Measurements from ENCODE around the gene ATM. TPM values are rescaled to one million over a fixed set of nuclear protein-coding genes. Genes with fewer than 3 reads are reported as not detected.

The ATM gene
- total and polyA plus RNA-seq, 8 donors, result 3.1 to 518 (median 117) TPM

GRCh38 chr11:108224911-108225786, 2.3 kb downstream of the ATM start:
- Histone ChIP-seq H3K9me3 (no peaks in the 10 kb centered on the region), H3K4me1 (peaks cover 21 to 53% (median 40%) of the 10 kb centered on the region in 4 donors), H3K27me3 (no peaks in the 10 kb centered on the region), H3K4me3 (peak overlapping the region in 3 of 4 donors; percentile 77 to 86 (median 81)), H3K36me3 (peaks cover 0 to 31% (median 24%) of the 10 kb centered on the region in 4 donors), H3K27ac (peak overlapping the region in 4 of 5 donors; percentile 92 to 98 (median 96))
- DNase-seq, result peak in 1 of 2 donors; percentile 50
- TF ChIP-seq POLR2A (IDR thresholded peaks at IDR 0.05) (no peak), EP300 (IDR thresholded peaks at IDR 0.05) (no peak), CTCF (IDR thresholded peaks at IDR 0.05) (no peak), POLR2AphosphoS5 (IDR thresholded peaks at IDR 0.05) (no peak)
- intact Hi-C loops (cut with DNase I; ENCODE audit: low total_unique reads), result no loop called here
- WGBS, 5 donors, result 79 to 88% (median 86%) methylated on average over 14 of the region's 14 CpGs

- intact Hi-C loops (cut with DNase I; ENCODE audit: low total_unique reads), result no loop called here
- TF ChIP-seq EP300 (IDR thresholded peaks at IDR 0.05) (no peak), POLR2AphosphoS5 (IDR thresholded peaks at IDR 0.05) (no peak), POLR2A (IDR thresholded peaks at IDR 0.05) (no peak), CTCF (IDR thresholded peaks at IDR 0.05) (no peak)
- peaks cover 13 to 44% (median 31%) of the 10 kb centered on the region in 4 donors for H3K4me1 ChIP-seq
- H3K4me3 ChIP-seq, result no peak overlapping the region
- peaks cover 0 to 40% (median 33%) of the 10 kb centered on the region in 4 donors for H3K36me3 ChIP-seq
- peak overlapping the region in 2 of 5 donors; percentile 6 to 98 for H3K27ac ChIP-seq
- no peaks in the 10 kb centered on the region for H3K9me3 ChIP-seq
- 82 to 90% (median 85%) methylated on average over 2 of the region's 2 CpGs for WGBS, 5 donors
- no peak for DNase-seq
- H3K27me3 ChIP-seq, result no peaks in the 10 kb centered on the region
Measured at GRCh38 chr11:108226036-108226435, 3.2 kb downstream of the ATM start.

GRCh38 chr11:108228251-108228650, 5.4 kb downstream of the ATM start:
- no peak for DNase-seq
- Histone ChIP-seq H3K4me1 (peaks cover 11 to 37% (median 27%) of the 10 kb centered on the region in 4 donors), H3K36me3 (peaks cover 0 to 62% (median 55%) of the 10 kb centered on the region in 4 donors), H3K27ac (no peak overlapping the region), H3K4me3 (no peak overlapping the region), H3K27me3 (no peaks in the 10 kb centered on the region), H3K9me3 (no peaks in the 10 kb centered on the region)
- intact Hi-C loops (cut with DNase I; ENCODE audit: low total_unique reads), result no loop called here
- 76 to 83% (median 82%) methylated on average over 2 of the region's 2 CpGs for WGBS, 5 donors
- no peak for TF ChIP-seq POLR2AphosphoS5 (IDR thresholded peaks at IDR 0.05)

GRCh38 chr11:108233277-108233945, 10.5 kb downstream of the ATM start:
- Histone ChIP-seq H3K9me3 (no peaks in the 10 kb centered on the region), H3K27ac (no peak overlapping the region), H3K4me3 (no peak overlapping the region), H3K36me3 (peaks cover 6 to 89% (median 80%) of the 10 kb centered on the region in 4 donors), H3K27me3 (no peaks in the 10 kb centered on the region), H3K4me1 (peaks cover 0 to 6% (median 0%) of the 10 kb centered on the region in 4 donors)
- DNase-seq, result no peak
- intact Hi-C loops (cut with DNase I; ENCODE audit: low total_unique reads), result no loop called here
- TF ChIP-seq POLR2AphosphoS5 (IDR thresholded peaks at IDR 0.05) (no peak), EP300 (IDR thresholded peaks at IDR 0.05) (no peak), CTCF (IDR thresholded peaks at IDR 0.05) (no peak), POLR2A (IDR thresholded peaks at IDR 0.05) (no peak)
- WGBS, 5 donors, result 96 to 100% (median 99%) methylated on average over 2 of the region's 2 CpGs
